Gastrocnemius medialis (tissue), 4 donors: ENCODE results near the gene CARD16. TPM values are rescaled to one million over a fixed set of nuclear protein-coding genes. Genes with fewer than 3 reads are reported as not detected.
A peak's percentile ranks its signal among the peaks of the same experiment; 100 is the strongest.

Experiments used
- ATAC-seq, 2 donors: fragments of 150-250 bp; one replicate each; pipeline ENCODE4 v1.9.1; 2016
- DNase-seq, 2 donors: peaks; one replicate each; pipeline ENCODE4 v3.0.0-alpha.2; 2019
- H3K27ac ChIP-seq, 4 donors: fragments of 200-600 bp; sonication (generic); 1 replicate in 1 of 4; 2 replicates in 3 of 4; pipeline ENCODE4 v1.5.1; 2016 to 2018; ENCODE audit warnings: mild to moderate bottlenecking in 2 of 4, moderate library complexity in 1 of 4
- H3K27me3 ChIP-seq, 3 donors: fragments of 200-600 bp; sonication (generic) in 2 of 3; 1 replicate in 1 of 3; 2 replicates in 2 of 3; pipeline versions ENCODE4 v1.5.1 to v1.6.0; 2016 to 2019; ENCODE audit warnings: mild to moderate bottlenecking in 1 of 3, moderate library complexity in 1 of 3
- H3K36me3 ChIP-seq, 2 donors: fragments of 200-600 bp; sonication (generic) in 1 of 2; one replicate each; pipeline ENCODE4 v1.5.1; 2017 to 2018
- H3K4me1 ChIP-seq, 2 donors: fragments of 200-600 bp; sonication (generic) in 1 of 2; one replicate each; pipeline ENCODE4 v1.5.1; 2016 to 2017; ENCODE audit warnings: mild to moderate bottlenecking in 2 of 2
- H3K4me3 ChIP-seq, 4 donors: fragments of 200-600 bp; sonication (generic) in 3 of 4; 1 replicate in 1 of 4; 2 replicates in 3 of 4; pipeline ENCODE4 v1.5.1; 2016 to 2019; ENCODE audit warnings: mild to moderate bottlenecking in 2 of 4
- H3K9me3 ChIP-seq, 3 donors: fragments of 200-600 bp; sonication (generic) in 2 of 3; 1 replicate in 1 of 3; 2 replicates in 2 of 3; pipeline ENCODE4 v1.5.1; 2016 to 2019
- CTCF ChIP-seq, 5 experiments: fragments of 450-650 bp in 3 of 5; fragments of 200-600 bp in 2 of 5; sonication (generic) in 2 of 5; IDR thresholded peaks in 4 of 5; conservative IDR thresholded peaks in 1 of 5; 1 replicate in 4 of 5; 2 replicates in 1 of 5; pipeline ENCODE4 v1.5.1; 2016 to 2019; ENCODE audit warnings: antibody characterized with exemption in 5 of 5, mild to moderate bottlenecking in 3 of 5, moderate library complexity in 3 of 5
- POLR2A ChIP-seq, 2 donors: fragments of 450-650 bp; IDR thresholded peaks; one replicate each; pipeline ENCODE4 v1.6.1; 2017; ENCODE audit warnings: antibody characterized with exemption in 2 of 2, mild to moderate bottlenecking in 2 of 2, moderate library complexity in 2 of 2
- in situ Hi-C, 4 donors: fragments of 200-750 bp; cut with MboI; loops; one replicate each; pipeline versions ENCODE4 v1.15.0 to v1.8.0; 2017; ENCODE audit warnings: low sequenced_read_pairs in 4 of 4
- intact Hi-C: fragments of 100-400 bp; cut with DNase I; formaldehyde crosslinking; loops from one replicate; pipeline ENCODE4 v1.15.1; 2023; ENCODE audit warnings: low total_unique reads
- total RNA-seq, 4 donors: library from RNA; depleted of rRNA; stranded (reverse); fragments of >200 nt; gene quantifications; one replicate each; pipeline versions ENCODE4 v1.1.0 to v1.2.3, GENCODE V29; 2016

The CARD16 gene
- total RNA-seq, 4 donors from 2014 or later: 1.5 to 2.1 (median 1.6) TPM; not detected in 1

GRCh38 chr11:105023003-105023402 lies 22.1 kb downstream of the CARD16 start, which contains the start of gene CASP5:
TSS of gene CASP5 (minus strand) at chr11:105023168. CDS start at chr11:105023136, 32 bp downstream.
- in situ Hi-C loops: no loop called here
- Histone ChIP-seq H3K9me3 (no peaks in the 10 kb centered on the region), H3K27ac (no peak within 1 kb of the TSS), H3K4me3 (no peak within 1 kb of the TSS), H3K27me3 (no peaks in the 10 kb centered on the region), H3K36me3 (no peaks in the 10 kb centered on the region), H3K4me1 (no peaks in the 10 kb centered on the region)
- ATAC-seq: no peak
- intact Hi-C loops: no loop called here
- TF ChIP-seq CTCF (IDR thresholded peaks at IDR 0.05 in 4 of 5, conservative IDR thresholded peaks at IDR 0.05 in 1 of 5) (no peak), POLR2A (IDR thresholded peaks at IDR 0.05) (no peak)
- no peak for DNase-seq

- no peaks in the 10 kb centered on the region for H3K4me1 ChIP-seq
- no peak for TF ChIP-seq CTCF (IDR thresholded peaks at IDR 0.05 in 4 of 5, conservative IDR thresholded peaks at IDR 0.05 in 1 of 5)
- TF ChIP-seq POLR2A (IDR thresholded peaks at IDR 0.05): no peak
- H3K36me3 ChIP-seq: no peaks in the 10 kb centered on the region
- ATAC-seq (no peak), DNase-seq (no peak)
- intact Hi-C loops (no loop called here), in situ Hi-C loops (no loop called here)
- H3K27ac ChIP-seq: no peak overlapping the region
- H3K27me3 ChIP-seq: no peaks in the 10 kb centered on the region
- no peak overlapping the region for H3K4me3 ChIP-seq
- no peaks in the 10 kb centered on the region for H3K9me3 ChIP-seq
Measured at GRCh38 chr11:105022527-105022926, 22.6 kb downstream of the CARD16 start.

GRCh38 chr11:105007463-105007862 lies 37.7 kb downstream of the CARD16 start:
- no peak overlapping the region for H3K27ac ChIP-seq
- TF ChIP-seq POLR2A (IDR thresholded peaks at IDR 0.05): no peak
- H3K27me3 ChIP-seq: no peaks in the 10 kb centered on the region
- DNase-seq: no peak
- no peak for ATAC-seq
- H3K9me3 ChIP-seq: no peaks in the 10 kb centered on the region
- no peaks in the 10 kb centered on the region for H3K4me1 ChIP-seq
- in situ Hi-C loops (no loop called here), intact Hi-C loops (no loop called here)
- no peaks in the 10 kb centered on the region for H3K36me3 ChIP-seq
- H3K4me3 ChIP-seq: no peak overlapping the region

GRCh38 chr11:105005451-105005845 lies 39.7 kb downstream of the CARD16 start:
- H3K4me3 ChIP-seq: no peak overlapping the region
- no peak for ATAC-seq
- no peaks in the 10 kb centered on the region for H3K9me3 ChIP-seq
- in situ Hi-C loops: no loop called here
- H3K36me3 ChIP-seq: no peaks in the 10 kb centered on the region
- H3K27ac ChIP-seq: no peak overlapping the region
- H3K27me3 ChIP-seq: no peaks in the 10 kb centered on the region
- no peak for DNase-seq
- no peaks in the 10 kb centered on the region for H3K4me1 ChIP-seq
- TF ChIP-seq CTCF (IDR thresholded peaks at IDR 0.05 in 4 of 5, conservative IDR thresholded peaks at IDR 0.05 in 1 of 5) (no peak), POLR2A (IDR thresholded peaks at IDR 0.05) (no peak)
- intact Hi-C loops: no loop called here

- no peak for TF ChIP-seq POLR2A (IDR thresholded peaks at IDR 0.05)
- no peak for TF ChIP-seq CTCF (IDR thresholded peaks at IDR 0.05 in 4 of 5, conservative IDR thresholded peaks at IDR 0.05 in 1 of 5)
- Histone ChIP-seq H3K4me1 (no peaks in the 10 kb centered on the region), H3K27ac (no peak overlapping the region), H3K27me3 (no peaks in the 10 kb centered on the region), H3K4me3 (no peak overlapping the region), H3K36me3 (no peaks in the 10 kb centered on the region), H3K9me3 (no peaks in the 10 kb centered on the region)
- ATAC-seq (peak in 1 of 2 donors; percentile 47), DNase-seq (no peak)
- in situ Hi-C loops: no loop called here
- intact Hi-C loops: no loop called here
Measured at GRCh38 chr11:105004021-105004420, 41.1 kb downstream of the CARD16 start.
